Choroid plexus epithelial cell (primary cell): ENCODE measurements around the gene CALML3.
"Not testable (repeated sequence)": the region's sequence is repeated elsewhere in the genome, so short reads cannot be mapped to it uniquely, and the experiment has no call there.

Experiments used
- DNase-seq: peaks from one replicate; pipeline ENCODE4 v3.0.0-alpha.2; 2010; ENCODE audit warnings: low read depth
- H3K4me3 ChIP-seq: 2 replicates; pipeline ENCODE4 v1.5.1; 2011; ENCODE audit warnings: low read depth, mild to moderate bottlenecking, control low read depth, low read length, moderate library complexity
- TF ChIP-seq, protein P1 (sequence below): conservative IDR thresholded peaks from 2 replicates; pipeline ENCODE4 v1.5.1; 2011; ENCODE audit warnings: low read depth, mild to moderate bottlenecking, control low read depth, inconsistent platforms, low read length, moderate library complexity

The CALML3 gene

DNA sequence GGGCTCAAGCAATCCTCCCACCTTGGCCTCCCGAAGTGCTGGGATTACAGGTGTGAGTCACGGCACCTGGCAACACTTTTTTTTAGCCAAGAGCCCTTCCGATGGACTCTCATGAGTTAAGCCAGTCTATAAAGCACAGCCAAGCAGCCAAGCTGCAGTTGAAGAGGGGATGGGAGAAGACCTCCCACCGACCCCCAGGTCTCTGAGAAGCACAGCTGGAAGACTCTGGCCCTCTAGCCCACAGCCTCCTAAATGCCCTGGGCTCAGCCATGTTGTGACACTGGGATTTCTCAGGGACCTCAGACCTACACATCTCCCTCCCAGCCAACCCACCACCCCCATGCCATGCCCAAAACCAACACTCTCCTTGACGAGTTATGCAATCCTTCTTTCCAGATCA lies 31.1 kb downstream of the CALML3 start:
- no peak for DNase-seq
- no peak overlapping the region for H3K4me3 ChIP-seq
- TF ChIP-seq, protein P1, sequence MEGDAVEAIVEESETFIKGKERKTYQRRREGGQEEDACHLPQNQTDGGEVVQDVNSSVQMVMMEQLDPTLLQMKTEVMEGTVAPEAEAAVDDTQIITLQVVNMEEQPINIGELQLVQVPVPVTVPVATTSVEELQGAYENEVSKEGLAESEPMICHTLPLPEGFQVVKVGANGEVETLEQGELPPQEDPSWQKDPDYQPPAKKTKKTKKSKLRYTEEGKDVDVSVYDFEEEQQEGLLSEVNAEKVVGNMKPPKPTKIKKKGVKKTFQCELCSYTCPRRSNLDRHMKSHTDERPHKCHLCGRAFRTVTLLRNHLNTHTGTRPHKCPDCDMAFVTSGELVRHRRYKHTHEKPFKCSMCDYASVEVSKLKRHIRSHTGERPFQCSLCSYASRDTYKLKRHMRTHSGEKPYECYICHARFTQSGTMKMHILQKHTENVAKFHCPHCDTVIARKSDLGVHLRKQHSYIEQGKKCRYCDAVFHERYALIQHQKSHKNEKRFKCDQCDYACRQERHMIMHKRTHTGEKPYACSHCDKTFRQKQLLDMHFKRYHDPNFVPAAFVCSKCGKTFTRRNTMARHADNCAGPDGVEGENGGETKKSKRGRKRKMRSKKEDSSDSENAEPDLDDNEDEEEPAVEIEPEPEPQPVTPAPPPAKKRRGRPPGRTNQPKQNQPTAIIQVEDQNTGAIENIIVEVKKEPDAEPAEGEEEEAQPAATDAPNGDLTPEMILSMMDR: no peak

DNA sequence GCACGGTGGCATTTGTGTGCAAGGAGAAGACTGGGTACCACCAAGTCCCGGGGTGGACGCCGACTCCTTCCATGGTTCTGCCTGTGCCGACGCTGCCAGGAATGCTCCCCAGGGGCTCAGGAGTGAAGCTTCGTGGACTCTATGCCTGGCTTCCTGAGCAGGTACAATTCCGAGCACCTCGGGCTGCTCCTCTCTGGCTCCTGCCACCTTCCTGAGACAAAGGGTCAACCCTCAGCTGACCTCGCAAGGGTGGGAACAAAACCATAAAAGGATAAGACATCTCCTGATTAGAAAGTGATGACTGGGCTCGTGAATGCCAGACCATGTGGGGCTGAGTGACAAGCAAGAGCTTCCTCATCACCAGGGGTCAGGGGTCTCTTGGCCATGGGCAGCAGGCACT lies 31.8 kb downstream of the CALML3 start:
- TF ChIP-seq, protein P1: no peak
- no peak overlapping the region for H3K4me3 ChIP-seq
- DNase-seq: no peak

GRCh38 chr10:5557040-5557721 lies 32.4 kb downstream of the CALML3 start:
- no peak for DNase-seq
- TF ChIP-seq, protein P1: no peak
- H3K4me3 ChIP-seq: no peak overlapping the region

DNA sequence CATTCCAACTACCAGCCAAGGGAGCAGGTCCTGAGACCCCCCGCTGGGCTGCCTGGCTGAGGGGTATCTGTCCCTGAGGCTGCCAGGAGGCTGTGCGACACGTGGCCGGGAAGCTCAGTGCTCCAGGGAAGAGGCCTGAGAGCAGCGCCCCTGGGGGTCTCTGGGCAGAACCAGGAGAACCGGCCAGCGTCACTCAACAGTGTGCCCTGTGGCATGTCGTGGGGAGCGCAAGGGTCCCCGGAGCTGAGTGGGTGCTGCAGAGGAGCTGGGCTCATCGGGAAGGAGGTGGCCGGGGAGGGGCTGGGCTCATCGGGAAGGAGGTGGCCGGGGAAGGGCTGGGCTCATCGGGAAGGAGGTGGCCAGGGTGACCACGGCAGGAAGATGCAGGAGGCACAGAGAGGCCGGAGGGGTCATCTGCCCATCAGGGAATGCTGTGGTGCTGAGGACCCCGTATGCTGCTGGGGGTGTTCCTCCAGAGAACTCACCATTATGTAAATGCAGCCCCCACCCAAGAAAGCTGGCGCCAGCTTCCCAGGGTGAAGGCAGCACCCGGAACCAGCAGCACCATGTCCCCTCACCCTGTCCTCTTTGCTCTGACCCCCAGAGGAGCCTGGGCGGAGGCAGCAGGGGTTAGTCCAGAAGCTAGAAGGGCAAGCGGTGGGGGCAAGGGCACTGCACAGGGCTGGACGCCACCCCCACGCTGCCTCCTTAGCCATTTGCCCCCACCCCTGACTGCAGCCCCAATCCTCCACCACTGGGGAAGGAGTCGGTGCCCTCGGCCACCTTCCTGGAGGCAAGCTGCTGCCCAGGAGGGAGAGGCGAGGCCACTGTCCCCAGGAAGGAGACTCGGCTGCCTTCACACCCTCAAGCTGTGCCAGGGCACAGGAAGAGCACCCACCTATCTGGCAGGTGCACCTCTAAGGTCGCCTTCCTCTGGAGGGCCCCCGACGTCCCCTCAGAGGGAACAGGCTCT lies 33.3 kb downstream of the CALML3 start:
- H3K4me3 ChIP-seq: no peak overlapping the region

DNA sequence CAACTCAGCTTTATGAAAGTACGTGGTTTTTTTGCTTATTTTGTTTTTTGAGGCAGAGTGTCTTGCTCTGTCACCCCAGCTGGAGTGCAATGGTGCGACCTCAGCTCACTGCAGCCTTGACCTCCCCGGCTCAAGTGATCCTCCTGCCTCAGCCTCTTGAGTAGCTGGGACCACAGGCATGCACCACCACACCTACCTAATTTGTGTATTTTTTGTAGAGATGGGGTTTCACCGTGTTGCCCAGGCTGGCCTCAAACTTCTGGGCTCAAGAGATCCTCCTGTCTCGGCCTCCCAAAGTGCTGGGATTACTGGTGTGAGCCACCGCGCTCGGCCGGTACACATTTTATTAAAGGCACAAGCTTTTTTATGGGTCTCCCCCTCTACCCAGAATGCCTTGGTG lies 34.3 kb downstream of the CALML3 start:
- DNase-seq, H3K4me3 ChIP-seq: not testable (repeated sequence)

More for the DNA sequence above, 33.3 kb downstream of the CALML3 start:
- TF ChIP-seq, protein P1: no peak
- no peak for DNase-seq

- TF ChIP-seq, protein P1: no peak
- H3K4me3 ChIP-seq: no peak overlapping the region
- peak; percentile 58 for DNase-seq
Observed at GRCh38 chr10:5559642-5560141, 34.9 kb downstream of the CALML3 start.

DNA sequence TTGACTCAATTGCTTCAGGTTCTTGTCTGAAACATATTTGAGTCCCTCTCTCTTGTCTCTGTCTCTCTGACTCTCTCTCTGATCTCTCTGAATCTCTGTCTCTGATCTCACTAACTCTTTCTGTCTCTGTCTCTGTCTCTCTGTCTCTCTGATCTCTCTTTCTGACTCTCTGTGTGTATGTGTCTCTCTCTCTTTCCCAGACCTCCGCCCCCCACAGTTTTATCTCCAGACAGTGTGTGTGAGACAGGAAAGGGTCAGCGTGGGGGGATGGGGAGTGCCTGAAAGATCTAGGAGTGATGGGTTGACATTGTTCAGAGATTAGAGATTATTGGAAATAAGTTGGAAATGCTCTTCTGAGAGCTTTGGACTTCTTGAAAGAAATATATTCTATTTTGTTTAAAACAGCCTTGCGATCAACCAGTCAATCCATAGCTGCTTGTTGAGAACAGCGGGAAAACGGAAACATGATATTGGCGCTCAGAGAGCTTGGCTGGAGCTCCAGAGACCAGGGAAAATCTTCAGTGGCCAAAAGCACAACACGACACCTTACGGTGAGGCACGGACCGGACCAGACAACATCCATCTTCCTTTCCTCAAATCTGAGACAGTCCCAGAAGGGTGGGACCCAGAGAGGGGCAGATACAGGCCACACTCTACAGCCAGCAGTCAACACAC lies 35.5 kb downstream of the CALML3 start:
- TF ChIP-seq, protein P1: no peak
- no peak overlapping the region for H3K4me3 ChIP-seq

More for the DNA sequence above, 35.5 kb downstream of the CALML3 start:
- DNase-seq: no peak
